Stimulated activated CD8-positive, alpha-beta memory T cell treated with anti-CD3 and anti-CD28 coated beads, Interleukin-7, amount 100 ng/mL, for 1 hour (primary cell): ENCODE results near the gene YJU2.
"Not testable (repeated sequence)": the region's sequence is repeated elsewhere in the genome, so short reads cannot be mapped to it uniquely, and the experiment has no call there.

Experiments used
- DNase-seq, 2 donors: peaks; one replicate each; pipeline ENCODE4 v3.0.0-alpha.2; 2020; ENCODE audit warnings: low read depth in 2 of 2

The YJU2 gene

GRCh38 chr19:4228765-4229178 is 18.1 kb upstream of the YJU2 start:
- no peak for DNase-seq

GRCh38 chr19:4229179-4229931 is 17.5 kb upstream of the YJU2 start, which contains the start of gene EBI3:
Gene EBI3, plus strand, starts transcription at chr19:4229523. Its CDS starts 28 bp downstream, at chr19:4229551.
- DNase-seq: no peak

- not testable (repeated sequence) for DNase-seq
These were observed 16.6 kb upstream of the YJU2 start for GRCh38 chr19:4230237-4230636.

GRCh38 chr19:4231521-4231920 is 15.4 kb upstream of the YJU2 start:
- not testable (repeated sequence) for DNase-seq

GRCh38 chr19:4232139-4232538 is 14.7 kb upstream of the YJU2 start:
- not testable (repeated sequence) for DNase-seq

GRCh38 chr19:4232614-4233281 is 14.1 kb upstream of the YJU2 start:
- DNase-seq: no peak

- peak; percentile 25 to 49 for DNase-seq
These were observed 13.5 kb upstream of the YJU2 start for GRCh38 chr19:4233282-4233853.

- DNase-seq: no peak
These were observed 12.6 kb upstream of the YJU2 start for GRCh38 chr19:4234142-4234861.

- no peak for DNase-seq
These were observed 12.0 kb upstream of the YJU2 start for GRCh38 chr19:4234862-4235201.

- not testable (repeated sequence) for DNase-seq
These were observed 9.4 kb upstream of the YJU2 start for GRCh38 chr19:4237510-4237909.

- DNase-seq: no peak
These were observed 8.0 kb upstream of the YJU2 start for GRCh38 chr19:4238831-4239230.

- no peak for DNase-seq
These were observed 5.0 kb upstream of the YJU2 start for GRCh38 chr19:4241824-4242430.

- DNase-seq: not testable (repeated sequence)
These were observed 942 bp upstream of the YJU2 start for GRCh38 chr19:4245938-4246337.

- no peak for DNase-seq
These were observed 9.7 kb downstream of the YJU2 start for GRCh38 chr19:4256563-4256962.

- no peak for DNase-seq
These were observed 10.1 kb downstream of the YJU2 start for GRCh38 chr19:4257025-4257424.

GRCh38 chr19:4258181-4258580 is 11.3 kb downstream of the YJU2 start:
- no peak for DNase-seq

- no peak for DNase-seq
These were observed 13.8 kb downstream of the YJU2 start for GRCh38 chr19:4260613-4261191.

- no peak for DNase-seq
These were observed 17.9 kb downstream of the YJU2 start for GRCh38 chr19:4264812-4265211.

- no peak for DNase-seq
These were observed 19.5 kb downstream of the YJU2 start for GRCh38 chr19:4266253-4267000.

- DNase-seq: peak; percentile 20 to 45
These were observed 20.4 kb downstream of the YJU2 start for GRCh38 chr19:4267101-4267900.
